ENCODE measurements around the gene ERC2. TPM values are rescaled to one million over a fixed set of nuclear protein-coding genes. Genes with fewer than 3 reads are reported as not detected.

The ERC2 gene
- total RNA-seq, 1 donor from 2014 or later = 0.15 TPM

DNA sequence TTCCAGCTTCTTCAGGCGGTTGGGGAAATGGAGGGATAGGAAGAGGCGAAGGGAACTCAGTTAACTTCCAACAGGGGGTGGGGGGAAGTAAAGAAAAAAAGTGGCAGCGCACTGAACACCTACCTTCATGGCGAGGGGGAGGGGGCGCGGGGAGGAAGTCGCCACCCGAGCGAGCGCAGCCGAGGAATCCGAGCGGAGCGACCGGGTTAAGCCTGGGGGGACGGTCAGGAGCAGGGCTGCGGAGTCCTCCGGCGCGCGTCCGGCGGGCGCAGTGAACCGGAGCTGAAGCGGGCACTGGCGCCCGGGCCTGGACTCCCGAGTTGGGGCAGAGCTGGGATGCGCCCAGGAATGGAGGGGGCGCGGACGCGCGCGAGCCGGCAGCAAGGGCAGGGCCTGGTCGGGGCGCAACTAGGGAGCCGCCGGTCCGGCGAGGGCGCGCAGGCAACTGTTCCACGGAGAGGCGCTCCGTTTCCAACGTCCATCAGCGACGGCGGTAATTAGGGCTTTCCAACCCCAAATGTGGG lies 981.3 kb downstream of the ERC2 start, which contains the start of gene WNT5A:
TSS of gene WNT5A (minus strand) at position 450 of the 524 bp plus-strand sequence. CDS start at position 129, 321 bp downstream.
- intact Hi-C loops (cut with micrococcal nuclease) = loop anchor here (2.0 kb wide), 1 partner anchor 260 kb away; no protein-coding TSS in a partner anchor

GRCh38 chr3:55486101-55486856 lies 982.0 kb downstream of the ERC2 start:
- intact Hi-C loops (cut with micrococcal nuclease) = loop anchor here (2.0 kb wide), 1 partner anchor 261 kb away; no protein-coding TSS in a partner anchor

GRCh38 chr3:55484801-55485791 lies 983.2 kb downstream of the ERC2 start:
- intact Hi-C loops (cut with micrococcal nuclease) = loop anchor here (1.0 to 5.0 kb wide), 2 partner anchors 766 to 1363 kb away; partner anchors contain the start of gene CACNA2D3

DNA sequence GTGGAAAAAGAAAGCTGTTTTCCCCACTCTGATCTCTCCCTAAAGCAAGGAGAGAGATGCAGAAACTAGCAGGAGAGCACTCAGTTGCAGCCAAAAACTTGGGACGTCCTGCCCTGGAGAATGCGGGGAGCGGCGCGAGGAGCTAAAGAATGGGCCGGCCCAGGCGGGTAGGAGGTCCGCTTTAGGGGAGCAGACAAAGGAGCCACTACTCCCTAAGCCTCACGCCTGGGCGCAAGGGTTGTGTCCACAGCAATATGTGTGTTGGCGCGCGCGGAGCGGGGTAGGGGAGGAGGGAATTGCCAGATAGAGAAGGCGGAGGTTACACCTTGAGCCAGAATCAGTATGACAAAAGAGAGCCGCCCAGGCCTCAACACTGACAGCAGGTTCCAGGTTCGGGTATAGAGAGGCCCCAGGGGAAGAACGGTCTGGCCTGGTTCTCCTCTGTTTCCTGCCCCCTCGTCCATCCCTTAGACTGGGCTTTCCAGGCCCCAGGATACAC lies 984.0 kb downstream of the ERC2 start:
- intact Hi-C loops (cut with micrococcal nuclease) = loop anchor here (5.0 kb wide), 1 partner anchor 1362 kb away; the partner anchor contains the start of gene CACNA2D3

DNA sequence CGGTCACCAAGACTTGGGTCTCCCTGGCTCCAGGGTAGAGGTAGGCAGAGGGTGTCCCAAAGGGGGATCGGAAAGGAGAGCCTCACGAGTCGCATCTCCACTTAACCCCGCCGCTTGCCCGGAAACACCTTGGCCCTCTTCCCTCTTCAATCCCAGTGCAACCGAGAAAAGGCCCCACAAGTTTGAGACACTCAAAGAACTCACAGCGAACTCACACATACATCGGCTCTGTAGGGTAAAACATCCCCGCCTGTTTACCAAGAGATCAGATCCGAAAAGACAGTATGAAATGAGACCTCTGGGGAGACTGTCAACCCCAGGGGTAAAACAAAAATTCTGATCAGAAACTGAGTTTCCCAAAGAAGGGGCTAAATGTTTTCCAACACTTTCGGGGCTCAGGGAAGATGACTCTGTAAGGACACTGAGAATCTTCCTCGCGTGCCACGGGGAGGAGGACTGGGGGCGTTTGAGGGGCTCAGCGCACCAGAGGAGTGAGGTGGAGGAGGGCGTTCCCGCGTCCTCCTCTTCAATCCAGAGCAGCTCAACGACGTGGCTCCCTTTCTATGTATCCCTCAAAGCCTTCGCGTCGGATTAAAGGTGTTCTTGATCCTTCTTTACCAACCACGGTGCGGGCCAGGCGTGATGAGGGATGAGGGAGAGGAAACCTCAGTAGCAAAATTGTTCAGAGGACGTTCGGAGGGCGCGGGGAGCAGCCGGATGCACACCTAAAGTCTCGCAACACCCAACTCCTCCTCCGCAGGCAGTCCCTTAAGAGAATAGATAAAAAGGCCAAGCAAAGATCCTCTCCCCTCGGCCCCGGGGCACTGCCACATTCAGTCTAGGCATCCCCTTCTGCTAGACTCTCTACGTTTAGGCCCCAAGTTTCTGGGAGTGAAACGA lies 984.8 kb downstream of the ERC2 start:
- intact Hi-C loops (cut with micrococcal nuclease) = loop anchor here (5.0 kb wide), 1 partner anchor 1361 kb away; the partner anchor contains the start of gene CACNA2D3

GRCh38 chr3:55482496-55483195 lies 985.6 kb downstream of the ERC2 start:
- intact Hi-C loops (cut with micrococcal nuclease) = loop anchor here (5.0 kb wide), 1 partner anchor 1360 kb away; the partner anchor contains the start of gene CACNA2D3

- intact Hi-C loops (cut with micrococcal nuclease) = loop anchor here (5.0 kb wide), 1 partner anchor 1360 kb away; the partner anchor contains the start of gene CACNA2D3
Measured at GRCh38 chr3:55481744-55482495, 986.3 kb downstream of the ERC2 start.

DNA sequence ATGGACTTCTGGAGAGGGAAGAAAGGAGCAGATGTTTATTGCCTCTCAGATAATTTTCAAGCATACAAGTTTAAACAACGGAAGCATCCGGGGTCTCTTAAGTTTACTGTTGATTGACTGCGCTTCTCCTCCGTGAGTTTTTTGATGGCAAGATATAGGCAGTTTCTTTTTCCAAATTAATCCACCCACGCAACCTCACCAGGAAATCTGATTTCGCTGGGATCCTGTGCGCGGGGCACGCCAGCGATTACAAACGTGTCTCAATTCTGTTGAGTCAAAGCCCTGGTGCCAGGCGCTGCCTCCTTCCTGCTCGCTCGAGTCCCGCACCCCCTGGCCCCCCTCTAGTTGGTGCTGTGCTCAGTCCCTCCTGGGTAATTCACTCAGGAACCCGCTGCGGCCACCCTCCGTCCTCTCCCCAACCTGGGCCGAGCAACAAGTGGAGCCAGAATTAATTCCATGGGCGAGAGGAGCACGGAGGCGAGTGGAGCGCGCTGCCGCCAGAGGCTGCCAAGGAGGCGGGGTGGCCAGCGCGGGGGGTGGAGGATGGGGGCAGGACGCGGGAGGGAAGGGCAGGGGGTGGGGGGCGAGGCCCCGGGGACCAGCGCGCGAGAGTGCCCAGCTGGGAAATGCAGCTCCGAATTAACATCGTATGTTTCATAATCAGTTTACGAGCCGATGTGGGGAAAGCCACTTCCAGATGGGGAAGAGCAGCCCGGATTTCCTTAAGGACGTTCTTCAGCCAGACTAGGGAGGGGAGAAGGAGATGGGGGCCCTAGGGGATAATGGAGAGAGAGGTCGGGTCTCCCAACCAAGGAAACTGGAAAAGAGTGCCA lies 987.1 kb downstream of the ERC2 start:
- intact Hi-C loops (cut with micrococcal nuclease) = loop anchor here (5.0 kb wide), 1 partner anchor 1359 kb away; the partner anchor contains the start of gene CACNA2D3

GRCh38 chr3:55477306-55478303 lies 990.7 kb downstream of the ERC2 start:
- intact Hi-C loops (cut with micrococcal nuclease) = no loop called here

GRCh38 chr3:55476515-55476914 lies 991.8 kb downstream of the ERC2 start:
- intact Hi-C loops (cut with micrococcal nuclease) = no loop called here

- intact Hi-C loops (cut with micrococcal nuclease) = no loop called here
Measured at GRCh38 chr3:55474213-55474632, 994.0 kb downstream of the ERC2 start.

- intact Hi-C loops (cut with micrococcal nuclease) = no loop called here
Measured at GRCh38 chr3:55473788-55474187, 994.5 kb downstream of the ERC2 start.

DNA sequence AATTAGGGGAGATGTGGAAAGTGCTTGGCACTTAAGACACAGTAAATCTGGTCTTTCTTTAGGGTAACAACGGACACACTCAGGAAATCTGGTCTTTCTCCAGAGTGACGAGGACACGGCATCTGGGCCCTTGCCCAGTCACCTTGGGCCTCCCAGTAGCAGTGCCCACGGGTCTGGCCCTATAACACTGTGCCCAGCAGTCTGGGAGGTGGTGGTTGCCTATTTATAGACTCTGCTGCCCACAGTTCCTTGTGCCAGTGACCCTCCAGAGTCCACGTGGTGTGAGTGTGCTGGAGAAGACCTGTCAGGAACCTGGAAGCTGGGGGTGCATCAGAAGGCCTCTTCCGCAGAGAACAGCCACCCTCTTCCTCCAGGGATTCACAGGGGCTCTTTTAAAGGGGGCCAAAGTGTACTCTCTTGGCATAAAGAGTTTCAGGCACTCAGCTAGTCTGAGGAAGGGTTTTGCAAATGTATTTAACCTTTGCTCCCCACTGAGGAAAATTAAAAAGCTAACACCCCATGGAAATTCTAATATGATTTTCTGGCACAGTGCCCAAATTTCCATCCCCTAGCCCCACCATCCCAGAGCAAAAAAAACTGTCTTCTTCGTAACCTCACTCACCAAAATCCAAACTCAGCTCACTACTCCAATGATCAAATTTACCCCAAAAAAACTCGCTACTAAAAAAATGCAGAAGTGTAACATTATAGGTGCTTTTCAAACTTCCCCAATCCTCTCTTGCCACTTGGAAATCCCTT lies 996.6 kb downstream of the ERC2 start:
- intact Hi-C loops (cut with micrococcal nuclease) = no loop called here

DNA sequence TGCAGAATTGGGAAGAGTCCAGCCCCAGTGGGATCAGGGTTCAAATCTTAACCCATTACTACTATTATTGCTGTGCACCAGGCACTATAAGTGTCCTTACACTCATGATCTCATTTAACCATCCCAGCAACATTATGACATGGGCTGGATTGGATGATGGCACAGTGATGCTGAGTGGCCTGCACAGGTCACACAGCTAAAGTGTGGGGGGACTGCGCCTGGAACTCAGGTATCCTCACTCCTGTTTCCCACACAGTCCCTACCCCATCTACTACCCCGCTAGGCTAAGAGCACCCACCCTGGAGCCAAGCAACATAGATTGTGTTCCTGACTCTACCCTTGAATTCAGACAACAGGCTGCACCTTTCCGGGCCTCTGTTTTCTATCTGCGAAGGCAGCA lies 997.2 kb downstream of the ERC2 start:
- intact Hi-C loops (cut with micrococcal nuclease) = no loop called here

- intact Hi-C loops (cut with micrococcal nuclease) = no loop called here
Measured at GRCh38 chr3:55469957-55470526, 998.2 kb downstream of the ERC2 start.
